ENCODE data around the gene STING1. TPM values are rescaled to one million over a fixed set of nuclear protein-coding genes. Genes with fewer than 3 reads are reported as not detected.
A peak's percentile ranks its signal among the peaks of the same experiment; 100 is the strongest.
"Not testable (repeated sequence)": the region's sequence is repeated elsewhere in the genome, so short reads cannot be mapped to it uniquely, and the experiment has no call there.

The STING1 gene
- total and polyA plus RNA-seq, 10 of the 15 experiments (the other 5 are each of a cell fraction or from before 2014, with no cell fraction given): 10.1 to 56.1 (median 41.0) TPM

DNA sequence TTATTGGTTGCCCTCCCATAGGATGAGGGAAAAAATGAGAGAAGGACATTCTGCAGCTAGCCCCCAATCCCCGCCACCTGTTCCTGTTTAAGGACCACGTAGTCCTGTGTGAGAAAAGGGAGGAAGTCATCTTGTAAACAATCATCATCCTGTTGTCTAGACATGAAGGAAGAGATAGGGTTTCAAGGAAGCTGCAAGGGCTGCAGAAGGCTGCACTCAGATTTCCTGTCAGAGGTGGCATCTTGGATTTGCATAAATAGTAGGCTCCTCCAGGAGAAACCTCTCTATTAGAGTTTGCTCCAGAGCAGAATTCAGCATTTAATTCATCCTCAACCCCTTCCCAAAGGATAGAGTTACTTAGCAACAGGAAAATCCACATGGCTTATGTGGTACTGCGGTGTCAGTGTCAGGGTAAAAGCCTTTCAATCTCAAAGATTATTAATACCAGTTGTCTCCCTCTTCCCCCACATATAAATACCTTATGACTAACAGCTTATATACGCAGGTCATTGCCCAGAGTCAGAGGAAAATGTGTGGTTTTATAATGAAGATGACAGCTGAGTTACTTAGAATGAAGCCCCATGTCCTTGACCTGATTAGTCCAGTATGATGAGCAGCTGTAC, 38.6 kb downstream of the STING1 start:
- Histone ChIP-seq H2AFZ (ENCODE audit: control insufficient read depth, low read depth, low read length) (peak overlapping the region; percentile 18; the same call in 1 of the 2 replicates), H4K20me1 (ENCODE audit: control insufficient read depth, insufficient read depth) (no peaks in the 10 kb centered on the region), H3K4me1 (ENCODE audit: control insufficient read depth, insufficient read depth, low read length) (peaks cover 31% of the 10 kb centered on the region), H3K4me3 (no peak overlapping the region), H3K36me3 (ENCODE audit: control insufficient read depth in 2 of 2, insufficient read depth in 2 of 2, low read length in 1 of 2) (no peaks in the 10 kb centered on the region), H3K27me3 (replicated peaks in 1 of 2; ENCODE audit: control insufficient read depth in 2 of 2, insufficient read depth in 2 of 2, low read length in 1 of 2) (no peaks in the 10 kb centered on the region), H3K79me2 (ENCODE audit: control insufficient read depth, insufficient read depth, low read length) (no peaks in the 10 kb centered on the region), H3K9me3 (replicated peaks; ENCODE audit: control insufficient read depth, insufficient read depth, low read length) (no peaks in the 10 kb centered on the region; the same call in 1 of the 3 replicates), H3K9ac (ENCODE audit: control insufficient read depth, insufficient read depth, low read length) (no peak overlapping the region), H3K27ac (ENCODE audit: control insufficient read depth, insufficient read depth) (no peak overlapping the region), H3K4me2 (ENCODE audit: control insufficient read depth, insufficient read depth) (no peak overlapping the region)
- CTCF ChIA-PET: interaction anchor here (3.4 kb wide), 1 partner anchor 15 kb away, joined by 16 read pairs; no protein-coding TSS in a partner anchor
- FAIRE-seq (no peak), ATAC-seq (0 out of 3 replicates have a peak, but pooled peaks have one; percentile 2), DNase-seq (ENCODE audit: low read depth, low spot score) (no peak)
- SMC1A ChIA-PET (ENCODE audit: uncharacterized antibody, unreplicated experiment): interaction anchor here (1.1 to 7.7 kb wide), 6 partner anchors 8 to 53 kb away, joined by 3 to 86 read pairs (median 8); partner anchors contain the start of genes DNAJC18 and STING1
- intact Hi-C loops (cut with micrococcal nuclease; ENCODE audit: unreplicated experiment) (no loop called here), in situ Hi-C loops (cut with MboI) (no loop called here)
- no peak for TF ChIP-seq TCF7 (IDR thresholded peaks at IDR 0.05; ENCODE audit: borderline replicate concordance)
- 0 out of 2 replicates have a peak, but pooled peaks have one; percentile 11 for TF ChIP-seq EED (IDR thresholded peaks at IDR 0.05; ENCODE audit: low read depth)
- POLR2A ChIA-PET: interaction anchor here (0.6 to 1.4 kb wide), 4 partner anchors 12 to 119 kb away, joined by 3 to 4 read pairs (median 3); no protein-coding TSS in a partner anchor
- 54% methylated on average over 4 of the region's 4 CpGs for WGBS (ENCODE audit: insufficient coverage, insufficient replicate concordance, low lambda C conversion rate, missing lambda C conversion rate)
- RAD21 ChIA-PET (ENCODE audit: unreplicated experiment): interaction anchor here (1.1 to 1.6 kb wide), 4 partner anchors 20 to 70 kb away, joined by 3 to 4 read pairs (median 4); no protein-coding TSS in a partner anchor
- BruUV-seq (replicated peaks): no TSS peak

DNA sequence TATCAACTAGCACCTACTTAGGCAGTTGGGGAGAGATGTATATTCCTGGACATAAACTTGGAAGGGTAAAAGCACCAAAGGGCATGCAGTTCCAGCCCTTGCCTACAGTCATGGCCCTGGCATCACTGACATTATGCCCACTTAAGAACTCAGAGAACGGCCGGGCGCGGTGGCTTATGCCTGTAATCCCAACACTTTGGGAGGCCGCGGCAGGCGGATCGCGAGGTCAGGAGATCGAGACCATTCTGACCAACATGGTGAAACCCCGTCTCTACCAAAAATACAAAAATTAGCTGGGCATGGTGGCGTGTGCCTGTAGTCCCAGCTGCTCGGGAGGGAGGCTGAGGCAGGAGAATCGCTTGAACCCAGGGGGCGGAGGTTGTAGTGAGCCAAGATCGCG, 42.1 kb downstream of the STING1 start:
- 94% methylated on average over 17 of the region's 17 CpGs for WGBS (ENCODE audit: insufficient coverage, insufficient replicate concordance, low lambda C conversion rate, missing lambda C conversion rate)
- H3K4me3 ChIP-seq; in situ Hi-C loops (cut with MboI); H3K9me3 ChIP-seq (replicated peaks; ENCODE audit: control insufficient read depth, insufficient read depth, low read length); H3K27ac ChIP-seq (ENCODE audit: control insufficient read depth, insufficient read depth); H3K4me2 ChIP-seq (ENCODE audit: control insufficient read depth, insufficient read depth); BruUV-seq (replicated peaks); DNase-seq (ENCODE audit: low read depth, low spot score); FAIRE-seq; ATAC-seq; H3K36me3 ChIP-seq (ENCODE audit: control insufficient read depth in 2 of 2, insufficient read depth in 2 of 2, low read length in 1 of 2); H2AFZ ChIP-seq (ENCODE audit: control insufficient read depth, low read depth, low read length); H3K27me3 ChIP-seq (replicated peaks in 1 of 2; ENCODE audit: control insufficient read depth in 2 of 2, insufficient read depth in 2 of 2, low read length in 1 of 2); H3K79me2 ChIP-seq (ENCODE audit: control insufficient read depth, insufficient read depth, low read length); H4K20me1 ChIP-seq (ENCODE audit: control insufficient read depth, insufficient read depth); intact Hi-C loops (cut with micrococcal nuclease; ENCODE audit: unreplicated experiment); H3K9ac ChIP-seq (ENCODE audit: control insufficient read depth, insufficient read depth, low read length): not testable (repeated sequence)
- peaks cover 24% of the 10 kb centered on the region for H3K4me1 ChIP-seq (ENCODE audit: control insufficient read depth, insufficient read depth, low read length)
- ChIA-PET SMC1A (ENCODE audit: uncharacterized antibody, unreplicated experiment) (interaction anchor here (1.1 to 8.2 kb wide), 4 partner anchors 7 to 72 kb away, joined by 3 to 86 read pairs (median 40); partner anchors contain the start of gene ECSCR), CTCF (interaction anchor here (0.7 to 2.3 kb wide), 5 partner anchors 16 to 57 kb away, joined by 3 to 8 read pairs (median 3); no protein-coding TSS in a partner anchor), POLR2A (interaction anchor here (1.1 to 5.7 kb wide), 4 partner anchors 9 to 191 kb away, joined by 4 to 53 read pairs (median 18); no protein-coding TSS in a partner anchor), RAD21 (ENCODE audit: unreplicated experiment) (interaction anchor here (4.9 to 5.4 kb wide), 2 partner anchors 19 to 72 kb away, joined by 47 to 59 read pairs; no protein-coding TSS in a partner anchor)

Data from GM12878 (cell line).